IMR-90 (cell line): ENCODE measurements around the gene LYPD5. TPM values are rescaled to one million over a fixed set of nuclear protein-coding genes. Genes with fewer than 3 reads are reported as not detected.

Experiments used
- ATAC-seq: fragments of 200-7000 bp; cut with Tn5 transposase; 2 replicates; pipeline ENCODE4 v1.9.1; 2020; ENCODE audit warnings: low read depth, mild to moderate bottlenecking, moderate library complexity
- Bru-seq: library from RNA; stranded (reverse); fragments of 400-500 nt; gene quantifications from one replicate; lab custom pipeline; 2021; lab: Mats Ljungman, UMichigan
- BruChase-seq, 2 experiments: library from RNA; stranded (reverse); fragments of 400-500 nt; gene quantifications; one replicate each; lab custom pipeline; 2021; lab: Mats Ljungman, UMichigan
- BruUV-seq: library from RNA; stranded (reverse); fragments of 400-500 nt; replicated peaks from 2 replicates; lab custom pipeline; 2021; lab: Mats Ljungman, UMichigan
- CTCF ChIA-PET: fragments of 300-600 bp; formaldehyde crosslinking; extraction: SDS; loops from one replicate; lab custom pipeline; 2021; ENCODE audit warnings: antibody characterized with exemption; lab: Yijun Ruan, JAX
- POLR2A ChIA-PET: fragments of 300-600 bp; sonication (Branson Sonifier 250); formaldehyde crosslinking; loops from one replicate; lab custom pipeline; 2022; ENCODE audit warnings: antibody characterized with exemption; ENCODE audit not compliant: unreplicated experiment; lab: Charles Lee
- DNase-seq: peaks from one replicate; pipeline ENCODE4 v3.0.0; 2013
- H2AFZ ChIP-seq: replicated peaks from 2 replicates; pipeline ENCODE3; 2013; ENCODE audit warnings: low read length, mild to moderate bottlenecking; ENCODE audit not compliant: poor library complexity
- H2AK5ac ChIP-seq: 2 replicates; pipeline ENCODE4 v1.6.1; 2013; ENCODE audit warnings: low read depth, low read length, inconsistent platforms
- H2AK9ac ChIP-seq: replicated peaks from 2 replicates; pipeline ENCODE3; 2013; ENCODE audit warnings: mild to moderate bottlenecking, low read depth, low read length, moderate library complexity; ENCODE audit not compliant: poor library complexity
- H2BK120ac ChIP-seq: 2 replicates; pipeline ENCODE4 v1.6.1; 2013; ENCODE audit warnings: low read depth, low read length, inconsistent platforms
- H2BK15ac ChIP-seq: 3 replicates; pipeline ENCODE4 v1.6.1; 2013; ENCODE audit warnings: low read depth, low read length, inconsistent platforms
- H2BK20ac ChIP-seq: 2 replicates; pipeline ENCODE4 v1.6.1; 2013; ENCODE audit warnings: low read depth, mild to moderate bottlenecking, inconsistent platforms, low read length, moderate library complexity
- H2BK5ac ChIP-seq: 2 replicates; pipeline ENCODE4 v1.6.1; 2013; ENCODE audit warnings: mild to moderate bottlenecking, low read depth, low read length, inconsistent platforms; ENCODE audit not compliant: poor library complexity, severe bottlenecking
- H3K14ac ChIP-seq: replicated peaks from 2 replicates; pipeline ENCODE4 v1.6.1; 2013; ENCODE audit warnings: low read depth, low read length, inconsistent platforms
- H3K18ac ChIP-seq: 2 replicates; pipeline ENCODE4 v1.6.1; 2013; ENCODE audit warnings: low read depth, low read length, control low read depth
- H3K23ac ChIP-seq: 2 replicates; pipeline ENCODE4 v1.6.1; 2013; ENCODE audit warnings: low read depth, low read length, inconsistent platforms
- H3K27ac ChIP-seq: 2 replicates; pipeline ENCODE4 v1.5.1; 2013; ENCODE audit warnings: mild to moderate bottlenecking, control low read depth, low read length; ENCODE audit not compliant: insufficient read depth
- H3K27me3 ChIP-seq: 2 replicates; pipeline ENCODE4 v1.6.1; 2013; ENCODE audit warnings: low read length; ENCODE audit not compliant: control insufficient read depth, insufficient read depth
- H3K36me3 ChIP-seq: 2 replicates; pipeline ENCODE4 v1.6.1; 2013; ENCODE audit warnings: low read length, mixed read lengths; ENCODE audit not compliant: control insufficient read depth, insufficient read depth
- H3K4ac ChIP-seq: 2 replicates; pipeline ENCODE4 v1.6.1; 2013; ENCODE audit warnings: low read depth, low read length, inconsistent platforms
- H3K4me1 ChIP-seq: 2 replicates; pipeline ENCODE4 v1.6.1; 2013; ENCODE audit warnings: low read length, mixed read lengths; ENCODE audit not compliant: control insufficient read depth, insufficient read depth
- H3K4me2 ChIP-seq: 2 replicates; pipeline ENCODE4 v1.6.1; 2013; ENCODE audit warnings: low read depth, mild to moderate bottlenecking, control low read depth, low read length, moderate library complexity
- H3K4me3 ChIP-seq: 2 replicates; pipeline ENCODE4 v1.5.1; 2013; ENCODE audit warnings: low read depth, mild to moderate bottlenecking, control low read depth, low read length, moderate library complexity; ENCODE audit not compliant: insufficient read depth
- H3K56ac ChIP-seq: 2 replicates; pipeline ENCODE4 v1.6.1; 2013; ENCODE audit warnings: low read length, inconsistent platforms; ENCODE audit not compliant: insufficient read depth; ENCODE audit errors: extremely low read depth
- H3K79me1 ChIP-seq, 2 experiments: 2 replicates each; pipeline ENCODE4 v1.6.1; 2013; ENCODE audit warnings: low read length in 2 of 2, inconsistent platforms in 1 of 2, low read depth in 1 of 2
- H3K9ac ChIP-seq: 2 replicates; pipeline ENCODE4 v1.6.1; 2013; ENCODE audit warnings: low read depth, low read length, control low read depth
- H3K9me1 ChIP-seq: 2 replicates; pipeline ENCODE4 v1.6.1; 2013; ENCODE audit warnings: low read length, inconsistent platforms; ENCODE audit not compliant: insufficient read depth
- H3K9me3 ChIP-seq: 2 replicates; pipeline ENCODE4 v1.6.1; 2013; ENCODE audit warnings: low read length; ENCODE audit not compliant: control insufficient read depth, insufficient read depth
- H4K20me1 ChIP-seq: 2 replicates; pipeline ENCODE4 v1.6.1; 2013; ENCODE audit warnings: low read length, inconsistent platforms; ENCODE audit not compliant: insufficient read depth
- H4K5ac ChIP-seq: 2 replicates; pipeline ENCODE4 v1.6.1; 2013; ENCODE audit warnings: mild to moderate bottlenecking, low read depth, low read length, control low read depth
- H4K8ac ChIP-seq, 2 experiments: 2 replicates each; pipeline ENCODE4 v1.6.1; 2013; ENCODE audit warnings: low read depth in 2 of 2, low read length in 2 of 2, control low read depth in 1 of 2, inconsistent platforms in 1 of 2
- H4K91ac ChIP-seq: 2 replicates; pipeline ENCODE4 v1.6.1; 2013; ENCODE audit warnings: low read depth, low read length, inconsistent platforms; ENCODE audit not compliant: insufficient read depth
- FOS ChIP-seq: fragments of 150-350 bp; IDR thresholded peaks from 2 replicates; pipeline ENCODE4 v1.6.1; 2016; ENCODE audit warnings: low read depth, low read length
- MXI1 ChIP-seq: IDR thresholded peaks from 2 replicates; pipeline ENCODE4 v1.6.1; 2012; ENCODE audit warnings: low read depth, mild to moderate bottlenecking, low read length, moderate library complexity, borderline replicate concordance
- RAD21 ChIP-seq: IDR thresholded peaks from 2 replicates; pipeline ENCODE4 v1.6.1; 2012; ENCODE audit warnings: low read length, improper control_type of control experiment
- WGBS, 2 experiments: methylation state at CpG; one replicate each; pipeline versions ENCODE4 v1.1.5 to v1.1.7; 2013; ENCODE audit warnings: missing lambda C conversion rate in 2 of 2; ENCODE audit not compliant: insufficient read length in 1 of 2; ENCODE audit errors: extremely low coverage in 2 of 2; 5-methylcytosine and 5-hydroxymethylcytosine counted together
- dilution Hi-C: fragments of 300-500 bp; cut with HindIII; formaldehyde crosslinking; loops from one replicate; pipeline ENCODE4 v1.14.3; 2018; ENCODE audit warnings: low sequenced_read_pairs; ENCODE audit not compliant: unreplicated experiment
- in situ Hi-C: fragments of 300-500 bp; cut with MboI; formaldehyde crosslinking; loops from 3 replicates; pipeline ENCODE4 v1.14.3; 2019; ENCODE audit warnings: low sequenced_read_pairs, inconsistent platforms, mixed read lengths
- intact Hi-C: fragments of 100-400 bp; cut with micrococcal nuclease; formaldehyde crosslinking; loops from 2 replicates; pipeline ENCODE4 v1.10.0; 2022
- long read RNA-seq: library from polyadenylated mRNA; unstranded; transcript quantifications from one replicate; pipeline ENCODE4 v2.0.0, GENCODE V29; 2021; ENCODE audit not compliant: unreplicated experiment
- polyA plus RNA-seq, 3 experiments: library from polyadenylated mRNA; depleted of rRNA; stranded (reverse); fragments of >200 nt; gene quantifications; 2 replicates each; pipeline ENCODE4 v1.2.3, GENCODE V29; 2012; ENCODE audit warnings: low replicate concordance in 1 of 3
- total RNA-seq: library from RNA; depleted of rRNA; stranded (reverse); fragments of >200 nt; gene quantifications from 2 replicates; pipeline ENCODE4 v1.2.3, GENCODE V29; 2012; rRNA removed

LYPD5 gene
- total RNA-seq, result under 0.01 and 0.36 TPM in 2 replicates
- 0.27 and 0.31 TPM in 2 replicates for polyA plus RNA-seq (2012; rRNA removed)
- polyA plus RNA-seq (2012; cell fraction: cytosol; rRNA removed), result 0.15 and 0.93 TPM in 2 replicates
- 0.36 and 0.54 TPM in 2 replicates for polyA plus RNA-seq (2012; cell fraction: nucleus; rRNA removed; ENCODE audit: low replicate concordance)
- Bru-seq, nascent RNA, result percentile 23 among the genes with signal in this experiment
- BruChase-seq, experiment 1, labeled RNA remaining after a 6-hour chase, result percentile 41 among the genes with signal in this experiment
- percentile 30 among the genes with signal in this experiment for BruChase-seq, experiment 2, labeled RNA remaining after a 2-hour chase
- long read RNA-seq, partial matches to known transcripts, result 0 of 1 reads
- long read RNA-seq, other reads (novel, unspliced or antisense), result 1 of 1 reads

DNA sequence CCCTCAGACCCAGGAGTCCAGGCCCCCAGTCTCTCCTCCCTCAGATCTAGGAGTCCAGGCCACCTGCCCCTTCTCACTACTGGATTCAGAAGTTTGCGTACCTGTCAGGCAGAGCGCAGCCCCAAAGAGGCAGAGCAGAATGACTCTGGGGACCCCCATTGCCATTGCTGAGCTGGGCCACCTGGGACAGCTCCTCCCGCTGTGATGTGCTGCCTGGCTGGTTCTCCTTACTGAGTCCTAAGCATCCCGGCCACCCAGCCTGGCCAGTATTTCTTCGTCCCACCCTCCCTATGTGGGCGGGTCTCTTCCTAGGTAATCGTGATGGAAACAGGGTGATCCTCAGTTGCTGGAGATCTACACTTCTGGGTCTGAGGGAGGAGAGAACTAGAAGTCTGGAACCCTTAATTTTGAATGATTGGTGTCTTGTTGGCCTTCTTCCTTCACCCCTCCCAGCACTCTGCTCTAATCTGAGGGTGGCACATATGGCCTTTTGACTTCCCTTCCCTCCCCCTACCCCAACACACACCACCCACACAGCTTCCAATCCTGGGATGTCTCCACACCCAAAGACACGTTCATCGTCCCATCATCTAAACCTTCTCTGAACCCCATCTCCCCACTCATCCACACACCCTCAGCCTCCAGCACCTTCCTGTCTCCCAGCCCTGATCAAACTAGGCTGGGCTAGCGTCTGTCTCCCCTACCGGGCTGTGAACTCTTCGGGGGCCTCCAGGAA, at the start of gene LYPD5:
LYPD5 (minus strand) TSS at position 232 of the 736 bp plus-strand sequence; CDS start at position 165, 67 bp downstream.
- no peaks in the 10 kb centered on the region for H3K36me3 ChIP-seq
- intact Hi-C loops (loop anchor here (10.0 kb wide), 1 partner anchor 358 kb away; no protein-coding TSS in a partner anchor), dilution Hi-C loops (no loop called here), in situ Hi-C loops (no loop called here)
- no peak for TF ChIP-seq RAD21
- TF ChIP-seq MXI1, result no peak
- no peak for TF ChIP-seq FOS
- ATAC-seq, result no peak
- no peaks in the 10 kb centered on the region for H3K9me3 ChIP-seq
- no peak within 1 kb of the TSS for H2AFZ ChIP-seq
- no peak within 1 kb of the TSS for H2BK15ac ChIP-seq
- no peak for DNase-seq
- ChIA-PET POLR2A (no interaction called here), CTCF (no interaction called here)
- H3K9ac ChIP-seq, result no peak within 1 kb of the TSS
- H3K27ac ChIP-seq, result no peak within 1 kb of the TSS
- H2AK9ac ChIP-seq, result no peak within 1 kb of the TSS
- no peak within 1 kb of the TSS for H2BK120ac ChIP-seq
- no peak within 1 kb of the TSS for H3K4me2 ChIP-seq
- no peak within 1 kb of the TSS for H3K23ac ChIP-seq
- H2BK20ac ChIP-seq, result no peak within 1 kb of the TSS
- H3K14ac ChIP-seq, result no peak within 1 kb of the TSS
- peaks cover 36% of the 10 kb centered on the region for H3K27me3 ChIP-seq
- WGBS, 2 experiments, result no CpG with 5 or more reads among the region's 12 CpGs
- no peak within 1 kb of the TSS for H3K4ac ChIP-seq
- H3K4me3 ChIP-seq, result no peak within 1 kb of the TSS
- no peak within 1 kb of the TSS for H2AK5ac ChIP-seq
- no peak within 1 kb of the TSS for H4K5ac ChIP-seq
- no peaks in the 10 kb centered on the region for H3K79me1 ChIP-seq
- H3K4me1 ChIP-seq, result peaks cover 3% of the 10 kb centered on the region; the same call in 1 of the 2 replicates
- H2BK5ac ChIP-seq, result no peak within 1 kb of the TSS
- no peak within 1 kb of the TSS for H3K56ac ChIP-seq
- H3K18ac ChIP-seq, result no peak within 1 kb of the TSS
- no peak within 1 kb of the TSS for H4K8ac ChIP-seq
- H3K9me1 ChIP-seq, result no peaks in the 10 kb centered on the region
- no peaks in the 10 kb centered on the region for H4K20me1 ChIP-seq
- BruUV-seq, result no TSS peak
- H4K91ac ChIP-seq, result no peak within 1 kb of the TSS
